GM23338 (cell line): ENCODE measurements around the gene ATF7IP.

ENCODE experiments used
- CREB1 ChIP-seq: fragments of 250-450 bp; sonication (Bioruptor Pico); IDR thresholded peaks from 2 replicates; pipeline ENCODE4 v1.5.0; 2020; ENCODE audit warnings: low read depth, mild to moderate bottlenecking, moderate library complexity
- EZH2 ChIP-seq: fragments of 200-600 bp; sonication (generic); IDR thresholded peaks from one replicate; pipeline ENCODE4 v1.8.0; 2017; ENCODE audit warnings: antibody characterized with exemption, mild to moderate bottlenecking, low read depth; ENCODE audit not compliant: unreplicated experiment
- EZH2phosphoT487 ChIP-seq: fragments of 200-600 bp; sonication (generic); IDR thresholded peaks from one replicate; pipeline ENCODE4 v1.8.1; 2018; ENCODE audit warnings: antibody characterized with exemption; ENCODE audit not compliant: unreplicated experiment
- JUNB ChIP-seq: IDR thresholded peaks from one replicate; pipeline ENCODE4 v1.6.1; 2016; ENCODE audit warnings: antibody characterized with exemption; ENCODE audit not compliant: unreplicated experiment
- POLR2AphosphoS5 ChIP-seq: IDR thresholded peaks from 2 replicates; pipeline ENCODE4 v1.6.1; 2016; ENCODE audit warnings: antibody characterized with exemption, low read depth
- ZNF114 ChIP-seq: fragments of 250-450 bp; sonication (Bioruptor Pico); IDR thresholded peaks from 2 replicates; pipeline ENCODE4 v1.5.0; 2020; ENCODE audit warnings: mild to moderate bottlenecking, moderate library complexity
- TF ChIP-seq, protein P1 (sequence below), 2 experiments: fragments of 200-600 bp in 1 of 2; sonication (generic) in 1 of 2; conservative IDR thresholded peaks; 2 replicates each; pipeline versions ENCODE4 v1.5.1 to v1.6.1; 2016 to 2017; ENCODE audit warnings: antibody characterized with exemption in 2 of 2, low read depth in 2 of 2, mild to moderate bottlenecking in 2 of 2, moderate library complexity in 1 of 2
- TF ChIP-seq, protein P2 (sequence below): IDR thresholded peaks from one replicate; pipeline ENCODE4 v1.6.1; 2018; ENCODE audit warnings: antibody characterized with exemption; ENCODE audit not compliant: unreplicated experiment
- TF ChIP-seq, protein P3 (sequence below): IDR thresholded peaks from 2 replicates; pipeline ENCODE4 v1.6.1; 2016; ENCODE audit warnings: antibody characterized with exemption
- TF ChIP-seq, protein P4 (sequence below): fragments of 250-450 bp; sonication (Bioruptor Pico); IDR thresholded peaks from 2 replicates; pipeline ENCODE4 v1.5.0; 2020; ENCODE audit warnings: mild to moderate bottlenecking, moderate library complexity

DNA sequence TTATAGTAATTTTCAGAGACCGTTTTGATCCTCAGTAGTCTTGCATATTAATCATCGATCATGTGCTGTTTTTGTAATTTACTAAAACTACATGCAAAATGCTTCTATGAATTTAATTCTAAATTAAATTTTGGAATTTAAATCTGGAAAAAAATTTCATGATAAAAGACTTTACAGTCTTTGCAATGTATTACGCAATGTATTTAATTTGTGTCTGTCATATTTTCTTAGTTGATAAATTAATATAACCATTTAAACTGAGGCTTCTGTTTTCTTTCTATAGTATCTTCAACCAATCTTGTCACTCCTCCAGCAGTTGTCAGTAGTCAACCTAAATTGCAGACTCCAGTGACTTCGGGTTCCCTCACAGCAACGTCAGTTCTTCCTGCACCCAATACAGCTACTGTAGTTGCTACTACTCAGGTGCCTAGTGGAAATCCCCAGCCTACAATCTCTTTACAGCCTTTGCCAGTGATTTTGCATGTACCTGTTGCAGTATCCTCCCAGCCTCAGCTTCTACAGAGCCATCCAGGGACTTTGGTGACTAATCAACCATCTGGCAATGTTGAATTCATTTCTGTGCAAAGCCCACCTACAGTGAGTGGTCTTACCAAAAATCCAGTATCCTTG lies 94.8 kb downstream of the ATF7IP start:
- TF ChIP-seq, protein P1, sequence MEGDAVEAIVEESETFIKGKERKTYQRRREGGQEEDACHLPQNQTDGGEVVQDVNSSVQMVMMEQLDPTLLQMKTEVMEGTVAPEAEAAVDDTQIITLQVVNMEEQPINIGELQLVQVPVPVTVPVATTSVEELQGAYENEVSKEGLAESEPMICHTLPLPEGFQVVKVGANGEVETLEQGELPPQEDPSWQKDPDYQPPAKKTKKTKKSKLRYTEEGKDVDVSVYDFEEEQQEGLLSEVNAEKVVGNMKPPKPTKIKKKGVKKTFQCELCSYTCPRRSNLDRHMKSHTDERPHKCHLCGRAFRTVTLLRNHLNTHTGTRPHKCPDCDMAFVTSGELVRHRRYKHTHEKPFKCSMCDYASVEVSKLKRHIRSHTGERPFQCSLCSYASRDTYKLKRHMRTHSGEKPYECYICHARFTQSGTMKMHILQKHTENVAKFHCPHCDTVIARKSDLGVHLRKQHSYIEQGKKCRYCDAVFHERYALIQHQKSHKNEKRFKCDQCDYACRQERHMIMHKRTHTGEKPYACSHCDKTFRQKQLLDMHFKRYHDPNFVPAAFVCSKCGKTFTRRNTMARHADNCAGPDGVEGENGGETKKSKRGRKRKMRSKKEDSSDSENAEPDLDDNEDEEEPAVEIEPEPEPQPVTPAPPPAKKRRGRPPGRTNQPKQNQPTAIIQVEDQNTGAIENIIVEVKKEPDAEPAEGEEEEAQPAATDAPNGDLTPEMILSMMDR (conservative IDR thresholded peaks at IDR 0.05; ENCODE audit: low read depth in 2 of 2): no peak
- TF ChIP-seq, protein P2, sequence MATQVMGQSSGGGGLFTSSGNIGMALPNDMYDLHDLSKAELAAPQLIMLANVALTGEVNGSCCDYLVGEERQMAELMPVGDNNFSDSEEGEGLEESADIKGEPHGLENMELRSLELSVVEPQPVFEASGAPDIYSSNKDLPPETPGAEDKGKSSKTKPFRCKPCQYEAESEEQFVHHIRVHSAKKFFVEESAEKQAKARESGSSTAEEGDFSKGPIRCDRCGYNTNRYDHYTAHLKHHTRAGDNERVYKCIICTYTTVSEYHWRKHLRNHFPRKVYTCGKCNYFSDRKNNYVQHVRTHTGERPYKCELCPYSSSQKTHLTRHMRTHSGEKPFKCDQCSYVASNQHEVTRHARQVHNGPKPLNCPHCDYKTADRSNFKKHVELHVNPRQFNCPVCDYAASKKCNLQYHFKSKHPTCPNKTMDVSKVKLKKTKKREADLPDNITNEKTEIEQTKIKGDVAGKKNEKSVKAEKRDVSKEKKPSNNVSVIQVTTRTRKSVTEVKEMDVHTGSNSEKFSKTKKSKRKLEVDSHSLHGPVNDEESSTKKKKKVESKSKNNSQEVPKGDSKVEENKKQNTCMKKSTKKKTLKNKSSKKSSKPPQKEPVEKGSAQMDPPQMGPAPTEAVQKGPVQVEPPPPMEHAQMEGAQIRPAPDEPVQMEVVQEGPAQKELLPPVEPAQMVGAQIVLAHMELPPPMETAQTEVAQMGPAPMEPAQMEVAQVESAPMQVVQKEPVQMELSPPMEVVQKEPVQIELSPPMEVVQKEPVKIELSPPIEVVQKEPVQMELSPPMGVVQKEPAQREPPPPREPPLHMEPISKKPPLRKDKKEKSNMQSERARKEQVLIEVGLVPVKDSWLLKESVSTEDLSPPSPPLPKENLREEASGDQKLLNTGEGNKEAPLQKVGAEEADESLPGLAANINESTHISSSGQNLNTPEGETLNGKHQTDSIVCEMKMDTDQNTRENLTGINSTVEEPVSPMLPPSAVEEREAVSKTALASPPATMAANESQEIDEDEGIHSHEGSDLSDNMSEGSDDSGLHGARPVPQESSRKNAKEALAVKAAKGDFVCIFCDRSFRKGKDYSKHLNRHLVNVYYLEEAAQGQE: no peak
- TF ChIP-seq POLR2AphosphoS5 (no peak), EZH2 (no peak), EZH2phosphoT487 (no peak), CREB1 (CRISPR knock-in tag) (no peak), JUNB (no peak), ZNF114 (CRISPR knock-in tag) (no peak)
- TF ChIP-seq, protein P3, sequence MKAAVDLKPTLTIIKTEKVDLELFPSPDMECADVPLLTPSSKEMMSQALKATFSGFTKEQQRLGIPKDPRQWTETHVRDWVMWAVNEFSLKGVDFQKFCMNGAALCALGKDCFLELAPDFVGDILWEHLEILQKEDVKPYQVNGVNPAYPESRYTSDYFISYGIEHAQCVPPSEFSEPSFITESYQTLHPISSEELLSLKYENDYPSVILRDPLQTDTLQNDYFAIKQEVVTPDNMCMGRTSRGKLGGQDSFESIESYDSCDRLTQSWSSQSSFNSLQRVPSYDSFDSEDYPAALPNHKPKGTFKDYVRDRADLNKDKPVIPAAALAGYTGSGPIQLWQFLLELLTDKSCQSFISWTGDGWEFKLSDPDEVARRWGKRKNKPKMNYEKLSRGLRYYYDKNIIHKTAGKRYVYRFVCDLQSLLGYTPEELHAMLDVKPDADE: no peak
- TF ChIP-seq, protein P4, sequence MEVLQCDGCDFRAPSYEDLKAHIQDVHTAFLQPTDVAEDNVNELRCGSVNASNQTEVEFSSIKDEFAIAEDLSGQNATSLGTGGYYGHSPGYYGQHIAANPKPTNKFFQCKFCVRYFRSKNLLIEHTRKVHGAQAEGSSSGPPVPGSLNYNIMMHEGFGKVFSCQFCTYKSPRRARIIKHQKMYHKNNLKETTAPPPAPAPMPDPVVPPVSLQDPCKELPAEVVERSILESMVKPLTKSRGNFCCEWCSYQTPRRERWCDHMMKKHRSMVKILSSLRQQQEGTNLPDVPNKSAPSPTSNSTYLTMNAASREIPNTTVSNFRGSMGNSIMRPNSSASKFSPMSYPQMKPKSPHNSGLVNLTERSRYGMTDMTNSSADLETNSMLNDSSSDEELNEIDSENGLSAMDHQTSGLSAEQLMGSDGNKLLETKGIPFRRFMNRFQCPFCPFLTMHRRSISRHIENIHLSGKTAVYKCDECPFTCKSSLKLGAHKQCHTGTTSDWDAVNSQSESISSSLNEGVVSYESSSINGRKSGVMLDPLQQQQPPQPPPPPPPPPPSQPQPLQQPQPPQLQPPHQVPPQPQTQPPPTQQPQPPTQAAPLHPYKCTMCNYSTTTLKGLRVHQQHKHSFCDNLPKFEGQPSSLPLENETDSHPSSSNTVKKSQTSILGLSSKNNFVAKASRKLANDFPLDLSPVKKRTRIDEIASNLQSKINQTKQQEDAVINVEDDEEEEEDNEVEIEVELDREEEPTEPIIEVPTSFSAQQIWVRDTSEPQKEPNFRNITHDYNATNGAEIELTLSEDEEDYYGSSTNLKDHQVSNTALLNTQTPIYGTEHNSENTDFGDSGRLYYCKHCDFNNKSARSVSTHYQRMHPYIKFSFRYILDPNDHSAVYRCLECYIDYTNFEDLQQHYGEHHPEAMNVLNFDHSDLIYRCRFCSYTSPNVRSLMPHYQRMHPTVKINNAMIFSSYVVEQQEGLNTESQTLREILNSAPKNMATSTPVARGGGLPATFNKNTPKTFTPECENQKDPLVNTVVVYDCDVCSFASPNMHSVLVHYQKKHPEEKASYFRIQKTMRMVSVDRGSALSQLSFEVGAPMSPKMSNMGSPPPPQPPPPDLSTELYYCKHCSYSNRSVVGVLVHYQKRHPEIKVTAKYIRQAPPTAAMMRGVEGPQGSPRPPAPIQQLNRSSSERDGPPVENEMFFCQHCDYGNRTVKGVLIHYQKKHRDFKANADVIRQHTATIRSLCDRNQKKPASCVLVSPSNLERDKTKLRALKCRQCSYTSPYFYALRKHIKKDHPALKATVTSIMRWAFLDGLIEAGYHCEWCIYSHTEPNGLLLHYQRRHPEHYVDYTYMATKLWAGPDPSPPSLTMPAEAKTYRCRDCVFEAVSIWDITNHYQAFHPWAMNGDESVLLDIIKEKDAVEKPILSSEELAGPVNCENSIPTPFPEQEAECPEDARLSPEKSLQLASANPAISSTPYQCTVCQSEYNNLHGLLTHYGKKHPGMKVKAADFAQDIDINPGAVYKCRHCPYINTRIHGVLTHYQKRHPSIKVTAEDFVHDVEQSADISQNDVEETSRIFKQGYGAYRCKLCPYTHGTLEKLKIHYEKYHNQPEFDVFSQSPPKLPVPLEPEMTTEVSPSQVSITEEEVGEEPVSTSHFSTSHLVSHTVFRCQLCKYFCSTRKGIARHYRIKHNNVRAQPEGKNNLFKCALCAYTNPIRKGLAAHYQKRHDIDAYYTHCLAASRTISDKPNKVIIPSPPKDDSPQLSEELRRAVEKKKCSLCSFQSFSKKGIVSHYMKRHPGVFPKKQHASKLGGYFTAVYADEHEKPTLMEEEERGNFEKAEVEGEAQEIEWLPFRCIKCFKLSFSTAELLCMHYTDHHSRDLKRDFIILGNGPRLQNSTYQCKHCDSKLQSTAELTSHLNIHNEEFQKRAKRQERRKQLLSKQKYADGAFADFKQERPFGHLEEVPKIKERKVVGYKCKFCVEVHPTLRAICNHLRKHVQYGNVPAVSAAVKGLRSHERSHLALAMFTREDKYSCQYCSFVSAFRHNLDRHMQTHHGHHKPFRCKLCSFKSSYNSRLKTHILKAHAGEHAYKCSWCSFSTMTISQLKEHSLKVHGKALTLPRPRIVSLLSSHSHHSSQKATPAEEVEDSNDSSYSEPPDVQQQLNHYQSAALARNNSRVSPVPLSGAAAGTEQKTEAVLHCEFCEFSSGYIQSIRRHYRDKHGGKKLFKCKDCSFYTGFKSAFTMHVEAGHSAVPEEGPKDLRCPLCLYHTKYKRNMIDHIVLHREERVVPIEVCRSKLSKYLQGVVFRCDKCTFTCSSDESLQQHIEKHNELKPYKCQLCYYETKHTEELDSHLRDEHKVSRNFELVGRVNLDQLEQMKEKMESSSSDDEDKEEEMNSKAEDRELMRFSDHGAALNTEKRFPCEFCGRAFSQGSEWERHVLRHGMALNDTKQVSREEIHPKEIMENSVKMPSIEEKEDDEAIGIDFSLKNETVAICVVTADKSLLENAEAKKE: no peak
